ENCODE results near the gene TENM4. TPM values are rescaled to one million over a fixed set of nuclear protein-coding genes. Genes with fewer than 3 reads are reported as not detected.

The TENM4 gene
- total RNA-seq, 1 experiment from 2014 or later: 25.0 TPM

GRCh38 chr11:79470161-79470560 lies 29.3 kb upstream of the TENM4 start:
- CTCF ChIA-PET: interaction anchor here (1.6 kb wide), 1 partner anchor 23 kb away, joined by 5 read pairs; no protein-coding TSS in a partner anchor
- Mint-ChIP-seq H3K27me3 (ENCODE audit: low read depth) (peaks cover 6% of the 10 kb centered on the region), H3K27ac (no peak overlapping the region), H3K4me3 (no peak overlapping the region), H3K4me1 (peaks cover 69% of the 10 kb centered on the region), H3K36me3 (peaks cover 6% of the 10 kb centered on the region), H3K9me3 (peaks cover 7% of the 10 kb centered on the region)
- no peak for DNase-seq (ENCODE audit: low spot score)
- ATAC-seq: no peak
- POLR2A ChIA-PET: interaction anchor here (0.7 kb wide), 1 partner anchor 34 kb away, joined by 3 read pairs; no protein-coding TSS in a partner anchor
- TF ChIP-seq ZBTB43 (CRISPR knock-in tag; IDR thresholded peaks at IDR 0.05) (no peak), NFYB (CRISPR knock-in tag; conservative IDR thresholded peaks at IDR 0.05; ENCODE audit: low read depth) (no peak), ATF3 (CRISPR knock-in tag; conservative IDR thresholded peaks at IDR 0.05) (no peak), FOXJ3 (CRISPR knock-in tag; IDR thresholded peaks at IDR 0.05; ENCODE audit: borderline replicate concordance) (no peak), HMGA2 (CRISPR knock-in tag; IDR thresholded peaks at IDR 0.05) (no peak), CREM (CRISPR knock-in tag; IDR thresholded peaks at IDR 0.05) (no peak), ZNF281 (CRISPR knock-in tag; IDR thresholded peaks at IDR 0.05) (no peak), RELA (CRISPR knock-in tag; IDR thresholded peaks at IDR 0.05; ENCODE audit: borderline replicate concordance) (no peak), AFF4 (CRISPR knock-in tag; IDR thresholded peaks at IDR 0.05; ENCODE audit: borderline replicate concordance) (no peak), MLX (CRISPR knock-in tag; IDR thresholded peaks at IDR 0.05) (no peak), MXD4 (CRISPR knock-in tag; IDR thresholded peaks at IDR 0.05; ENCODE audit: borderline replicate concordance) (no peak), NFE2L1 (CRISPR knock-in tag; IDR thresholded peaks at IDR 0.05) (no peak), USF2 (CRISPR knock-in tag; IDR thresholded peaks at IDR 0.05) (no peak), TP53 (CRISPR knock-in tag; IDR thresholded peaks at IDR 0.05) (no peak), ATF2 (CRISPR knock-in tag; IDR thresholded peaks at IDR 0.05; ENCODE audit: borderline replicate concordance, low read depth) (no peak), NFATC4 (CRISPR knock-in tag; IDR thresholded peaks at IDR 0.05) (no peak), PREB (CRISPR knock-in tag; IDR thresholded peaks at IDR 0.05; ENCODE audit: borderline replicate concordance) (no peak), SP1 (CRISPR knock-in tag; conservative IDR thresholded peaks at IDR 0.05) (no peak), KAT7 (CRISPR knock-in tag; IDR thresholded peaks at IDR 0.05; ENCODE audit: borderline replicate concordance) (no peak), FOXP1 (CRISPR knock-in tag; IDR thresholded peaks at IDR 0.05; ENCODE audit: borderline replicate concordance) (no peak)

Data from WTC11 (cell line).